Subcutaneous adipose tissue (tissue), 4 donors: ENCODE measurements around the gene DTL. TPM values are rescaled to one million over a fixed set of nuclear protein-coding genes. Genes with fewer than 3 reads are reported as not detected.

ENCODE experiments used
- CTCF ChIP-seq: fragments of 450-650 bp; IDR thresholded peaks from one replicate; pipeline ENCODE4 v1.5.1; 2016; ENCODE audit warnings: low read depth, mild to moderate bottlenecking, control low read depth, antibody characterized with exemption, moderate library complexity
- total RNA-seq, 4 donors: library from RNA; depleted of rRNA; stranded (reverse); fragments of >200 nt; gene quantifications; one replicate each; pipeline ENCODE4 v1.1.0, GENCODE V29; 2016

DTL gene
- total RNA-seq, result 1 to 10 TPM in 1 of 4 donors, under 1 TPM in 3; 0.33 to 1.3 (median 0.67) TPM

- no peak for TF ChIP-seq CTCF
These were observed at the start of gene DTL, which contains the start of gene INTS7 for GRCh38 chr1:212035123-212035834. Gene DTL, plus strand, starts transcription at chr1:212035748. Its CDS starts 143 bp downstream, at chr1:212035891. Gene INTS7, minus strand, starts transcription at chr1:212035557. Its CDS starts 120 bp downstream, at chr1:212035437.

GRCh38 chr1:211986628-211987254 is 48.8 kb upstream of the DTL start:
- no peak for TF ChIP-seq CTCF

- TF ChIP-seq CTCF, result no peak
These were observed 43.9 kb upstream of the DTL start for GRCh38 chr1:211991695-211992094.

- TF ChIP-seq CTCF, result no peak
These were observed 33.0 kb upstream of the DTL start for GRCh38 chr1:212002536-212002935.

- TF ChIP-seq CTCF, result no peak
These were observed 30.5 kb upstream of the DTL start for GRCh38 chr1:212004895-212005608.

- TF ChIP-seq CTCF, result no peak
These were observed 28.4 kb upstream of the DTL start for GRCh38 chr1:212007178-212007577.

- TF ChIP-seq CTCF, result no peak
These were observed 27.7 kb upstream of the DTL start for GRCh38 chr1:212007886-212008285.
